OCI-LY3 (cell line): ENCODE data around the gene DPEP2.

Experiments
- H2AFZ ChIP-seq: fragments of 200-600, 300-600 bp; shearing (Covaris generic); 2 replicates; pipeline ENCODE4 v1.6.0; 2014; ENCODE audit warnings: antibody characterized with exemption, low read depth, low read length
- H3K27ac ChIP-seq: fragments of 200-600, 300-600 bp; sonication (generic); 2 replicates; pipeline ENCODE4 v1.5.1; 2014; ENCODE audit warnings: mild to moderate bottlenecking, low read length, moderate library complexity, mixed read lengths
- H3K27me3 ChIP-seq: fragments of 200-600, 300-600 bp; sonication (generic); 2 replicates; pipeline ENCODE4 v1.6.1; 2014; ENCODE audit warnings: low read depth, low read length, mixed read lengths
- H3K36me3 ChIP-seq: fragments of 200-600, 300-600 bp; sonication (generic); replicated peaks from 2 replicates; pipeline ENCODE3; 2014; ENCODE audit warnings: low read depth, low read length, mixed read lengths
- H3K4me1 ChIP-seq: fragments of 300-600, 200-600 bp; sonication (generic); 2 replicates; pipeline ENCODE4 v1.6.1; 2014; ENCODE audit warnings: low read length, mixed read lengths
- H3K4me2 ChIP-seq: fragments of 200-600, 300-600 bp; sonication (generic); 2 replicates; pipeline ENCODE4 v1.6.1; 2014; ENCODE audit warnings: low read length, mixed read lengths
- H3K4me3 ChIP-seq: fragments of 300-600, 200-600 bp; sonication (generic); 2 replicates; pipeline ENCODE4 v1.5.1; 2014; ENCODE audit warnings: antibody characterized with exemption, mild to moderate bottlenecking, low read length, moderate library complexity
- H3K79me2 ChIP-seq: fragments of 300-600, 200-600 bp; shearing (Covaris generic); 2 replicates; pipeline ENCODE4 v1.6.1; 2014; ENCODE audit warnings: mild to moderate bottlenecking, low read length, mixed read lengths
- H3K9ac ChIP-seq: fragments of 300-600, 200-600 bp; shearing (Covaris generic); 2 replicates; pipeline ENCODE4 v1.6.0; 2014; ENCODE audit warnings: mild to moderate bottlenecking, low read length, moderate library complexity
- H3K9me3 ChIP-seq: fragments of 200-600, 300-600 bp; shearing (Covaris generic); 2 replicates; pipeline ENCODE4 v1.6.1; 2014; ENCODE audit warnings: low read length, mixed read lengths; ENCODE audit not compliant: insufficient read depth
- H4K20me1 ChIP-seq: fragments of 200-600, 300-600 bp; sonication (generic); 2 replicates; pipeline ENCODE4 v1.6.1; 2016; ENCODE audit warnings: low read length, mixed read lengths; ENCODE audit not compliant: insufficient read depth
- CTCF ChIP-seq: fragments of 200-600, 300-600 bp; sonication (generic); IDR thresholded peaks from 2 replicates; pipeline ENCODE4 v1.5.1; 2014; ENCODE audit warnings: antibody characterized with exemption, low read length, low read depth
- EZH2phosphoT487 ChIP-seq: fragments of 200-600 bp; shearing (Covaris generic); IDR thresholded peaks from 2 replicates; pipeline ENCODE4 v1.6.1; 2018; ENCODE audit warnings: antibody characterized with exemption, mixed run types, low read depth

The DPEP2 gene

GRCh38 chr16:67949645-67950044 is 49.6 kb downstream of the DPEP2 start:
- no peaks in the 10 kb centered on the region for H3K4me1 ChIP-seq
- TF ChIP-seq CTCF (no peak), EZH2phosphoT487 (no peak)
- no peak overlapping the region for H3K4me2 ChIP-seq
- H3K79me2 ChIP-seq: no peaks in the 10 kb centered on the region
- peaks cover 26% of the 10 kb centered on the region for H3K36me3 ChIP-seq
- no peak overlapping the region for H2AFZ ChIP-seq
- no peaks in the 10 kb centered on the region for H4K20me1 ChIP-seq
- H3K9me3 ChIP-seq: no peaks in the 10 kb centered on the region
- H3K9ac ChIP-seq: no peak overlapping the region
- H3K4me3 ChIP-seq: no peak overlapping the region
- H3K27me3 ChIP-seq: no peaks in the 10 kb centered on the region
- no peak overlapping the region for H3K27ac ChIP-seq

GRCh38 chr16:67948015-67948414 is 51.3 kb downstream of the DPEP2 start:
- Histone ChIP-seq H3K4me2 (no peak overlapping the region), H3K27me3 (no peaks in the 10 kb centered on the region), H3K79me2 (no peaks in the 10 kb centered on the region), H3K36me3 (peaks cover 26% of the 10 kb centered on the region), H2AFZ (no peak overlapping the region), H3K9ac (no peak overlapping the region), H3K4me1 (no peaks in the 10 kb centered on the region), H3K27ac (no peak overlapping the region), H3K9me3 (no peaks in the 10 kb centered on the region), H3K4me3 (no peak overlapping the region), H4K20me1 (0 out of 2 replicates have a peak, but pooled peaks cover 8% of the 10 kb centered on the region)
- no peak for TF ChIP-seq EZH2phosphoT487
- no peak for TF ChIP-seq CTCF

- H4K20me1 ChIP-seq: peaks cover 14% of the 10 kb centered on the region; the same call in 1 of the 2 replicates
- TF ChIP-seq CTCF (no peak), EZH2phosphoT487 (no peak)
- H3K27ac ChIP-seq: no peak overlapping the region
- H3K4me3 ChIP-seq: no peak overlapping the region
- H3K79me2 ChIP-seq: no peaks in the 10 kb centered on the region
- no peak overlapping the region for H3K9ac ChIP-seq
- H2AFZ ChIP-seq: no peak overlapping the region
- H3K4me2 ChIP-seq: no peak overlapping the region
- no peaks in the 10 kb centered on the region for H3K4me1 ChIP-seq
- peaks cover 30% of the 10 kb centered on the region for H3K36me3 ChIP-seq
- H3K9me3 ChIP-seq: no peaks in the 10 kb centered on the region
- H3K27me3 ChIP-seq: no peaks in the 10 kb centered on the region
Observed at GRCh38 chr16:67946966-67947558, 52.2 kb downstream of the DPEP2 start.

GRCh38 chr16:67946128-67946569 is 53.1 kb downstream of the DPEP2 start:
- no peaks in the 10 kb centered on the region for H3K27me3 ChIP-seq
- no peaks in the 10 kb centered on the region for H3K4me1 ChIP-seq
- H3K9ac ChIP-seq: no peak overlapping the region
- no peaks in the 10 kb centered on the region for H3K79me2 ChIP-seq
- no peak overlapping the region for H3K4me2 ChIP-seq
- H2AFZ ChIP-seq: no peak overlapping the region
- TF ChIP-seq EZH2phosphoT487 (no peak), CTCF (no peak)
- peaks cover 18% of the 10 kb centered on the region; the same call in 1 of the 2 replicates for H4K20me1 ChIP-seq
- H3K4me3 ChIP-seq: no peak overlapping the region
- peaks cover 31% of the 10 kb centered on the region for H3K36me3 ChIP-seq
- H3K27ac ChIP-seq: no peak overlapping the region
- no peaks in the 10 kb centered on the region for H3K9me3 ChIP-seq
